ENCODE results near the gene CTDSP2.
"Not testable (repeated sequence)": the region's sequence is repeated elsewhere in the genome, so short reads cannot be mapped to it uniquely, and the experiment has no call there.

The CTDSP2 gene

GRCh38 chr12:57859121-57859520 is 12.6 kb upstream of the CTDSP2 start:
- in situ Hi-C loops (cut with HindIII; ENCODE audit: low pct_unique_long_range_greater_than_20kb, low sequenced_read_pairs): no loop called here
- DNase-seq (ENCODE audit: low read depth in 1 of 2, low spot score in 1 of 2): no peak
- no peak for TF ChIP-seq JUND (IDR thresholded peaks at IDR 0.05; ENCODE audit: low read depth)

DNA sequence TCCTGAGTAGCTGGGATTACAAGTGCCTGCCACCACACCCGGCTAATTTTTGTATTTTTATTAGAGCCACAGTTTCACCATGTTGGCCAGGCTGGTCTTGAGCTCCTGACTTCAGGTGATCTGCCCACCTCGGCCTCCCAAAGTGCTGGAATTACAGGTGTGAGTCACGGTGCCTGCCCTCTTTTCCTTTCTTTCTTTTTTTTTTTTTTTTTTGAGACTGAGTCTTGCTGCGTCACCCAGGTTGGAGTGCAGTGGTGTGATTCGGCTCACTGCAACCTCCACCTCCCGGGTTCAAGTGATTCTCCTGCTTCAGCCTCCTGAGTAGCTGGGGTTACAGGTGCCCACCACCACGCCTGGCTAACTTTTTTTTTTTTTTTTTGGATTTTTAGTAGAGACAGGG is 11.6 kb upstream of the CTDSP2 start:
- DNase-seq (ENCODE audit: low read depth in 1 of 2, low spot score in 1 of 2): not testable (repeated sequence)

DNA sequence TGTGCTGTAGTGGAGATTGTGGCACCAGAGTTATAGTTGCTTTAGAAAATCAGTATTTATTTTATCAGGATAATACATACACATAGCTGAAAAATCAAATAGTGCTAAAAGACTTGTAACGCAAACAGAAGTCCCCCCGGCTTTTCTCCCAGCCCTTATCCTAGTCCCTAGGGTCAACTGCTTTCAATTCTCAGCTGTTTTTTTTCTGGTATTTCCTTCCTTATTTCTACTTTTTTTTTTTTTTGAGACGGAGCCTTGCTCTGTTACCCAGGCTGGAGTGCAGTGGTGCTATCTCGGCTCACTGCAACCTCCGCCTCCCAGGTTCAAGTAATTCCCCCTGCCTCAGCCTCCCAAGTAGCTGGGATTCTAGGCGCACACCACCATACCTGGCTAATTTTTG is 8.4 kb upstream of the CTDSP2 start:
- in situ Hi-C loops (cut with HindIII; ENCODE audit: low pct_unique_long_range_greater_than_20kb, low sequenced_read_pairs): no loop called here
- DNase-seq (ENCODE audit: low read depth in 1 of 2, low spot score in 1 of 2): no peak
- TF ChIP-seq JUND (IDR thresholded peaks at IDR 0.05; ENCODE audit: low read depth): no peak

More for the DNA sequence above, 11.6 kb upstream of the CTDSP2 start:
- in situ Hi-C loops (cut with HindIII; ENCODE audit: low pct_unique_long_range_greater_than_20kb, low sequenced_read_pairs): not testable (repeated sequence)

GRCh38 chr12:57853864-57854556 is 7.5 kb upstream of the CTDSP2 start:
- in situ Hi-C loops (cut with HindIII; ENCODE audit: low pct_unique_long_range_greater_than_20kb, low sequenced_read_pairs): no loop called here
- TF ChIP-seq JUND (IDR thresholded peaks at IDR 0.05; ENCODE audit: low read depth): no peak
- DNase-seq (ENCODE audit: low read depth in 1 of 2, low spot score in 1 of 2): no peak

DNA sequence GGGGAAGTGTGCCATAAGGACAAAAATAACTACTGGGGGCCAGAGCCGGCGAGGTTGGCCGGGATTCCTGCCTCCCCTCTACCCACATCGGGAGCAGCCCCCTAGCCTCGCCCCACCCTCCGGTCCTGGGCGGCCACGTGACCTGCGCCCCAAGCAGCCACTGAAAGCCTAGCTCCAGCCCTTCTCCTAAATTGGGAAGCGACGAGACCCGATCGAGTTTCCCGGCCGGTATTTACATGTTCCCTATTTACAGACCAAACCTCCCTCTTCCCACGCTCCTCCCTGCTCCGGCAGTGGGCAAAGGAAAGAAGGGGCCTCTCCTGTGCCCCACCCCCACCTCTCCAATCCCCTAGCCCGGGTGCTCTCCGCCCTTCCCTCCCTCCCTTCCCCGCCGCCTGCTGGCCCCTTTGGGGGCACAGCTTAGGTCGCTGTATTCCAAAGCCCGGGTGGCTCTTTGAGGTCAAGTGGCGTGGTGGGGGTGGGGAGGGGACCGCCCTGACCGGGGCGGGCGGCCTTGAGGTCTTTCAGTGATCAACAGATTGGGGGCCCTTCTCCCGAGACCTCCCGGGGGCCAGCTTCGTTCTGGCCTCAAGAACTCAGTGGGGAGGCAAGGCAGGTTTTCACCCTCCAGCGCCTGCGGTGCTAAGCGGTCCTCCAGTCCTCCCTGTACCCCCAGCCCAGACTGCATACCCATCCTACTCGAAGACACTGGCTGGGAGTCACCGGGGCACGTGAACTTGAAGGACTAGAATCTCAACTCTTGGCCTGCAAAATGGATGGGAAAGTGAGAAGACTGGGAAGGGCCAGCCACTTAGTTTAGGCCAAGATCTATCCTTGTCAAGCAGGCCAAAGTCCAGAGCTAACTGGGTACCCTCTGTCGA is 6.3 kb upstream of the CTDSP2 start:
- TF ChIP-seq JUND (IDR thresholded peaks at IDR 0.05; ENCODE audit: low read depth): no peak
- in situ Hi-C loops (cut with HindIII; ENCODE audit: low pct_unique_long_range_greater_than_20kb, low sequenced_read_pairs): no loop called here
- DNase-seq (ENCODE audit: low read depth in 1 of 2, low spot score in 1 of 2): no peak

DNA sequence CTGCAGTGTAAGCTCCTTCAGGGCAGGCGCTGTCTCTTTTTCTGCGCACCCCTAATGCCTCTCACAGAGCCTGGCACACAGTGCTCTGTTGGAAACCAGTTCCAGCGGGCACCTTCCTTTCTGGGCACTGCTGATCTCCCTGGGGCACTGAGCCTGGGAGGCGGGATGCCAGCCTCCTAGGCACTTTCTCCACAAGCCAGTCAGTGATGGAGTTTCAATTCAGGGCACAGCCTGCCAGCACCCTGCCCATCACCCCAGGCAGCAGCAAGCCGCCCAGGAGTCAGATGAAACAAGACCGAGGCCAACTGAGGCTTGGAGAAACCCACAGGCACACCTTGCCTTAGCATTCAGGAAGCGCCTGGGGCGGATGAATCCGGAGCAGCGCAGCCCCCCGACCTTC is 5.7 kb upstream of the CTDSP2 start:
- in situ Hi-C loops (cut with HindIII; ENCODE audit: low pct_unique_long_range_greater_than_20kb, low sequenced_read_pairs): no loop called here
- no peak for DNase-seq (ENCODE audit: low read depth in 1 of 2, low spot score in 1 of 2)
- TF ChIP-seq JUND (IDR thresholded peaks at IDR 0.05; ENCODE audit: low read depth): no peak

DNA sequence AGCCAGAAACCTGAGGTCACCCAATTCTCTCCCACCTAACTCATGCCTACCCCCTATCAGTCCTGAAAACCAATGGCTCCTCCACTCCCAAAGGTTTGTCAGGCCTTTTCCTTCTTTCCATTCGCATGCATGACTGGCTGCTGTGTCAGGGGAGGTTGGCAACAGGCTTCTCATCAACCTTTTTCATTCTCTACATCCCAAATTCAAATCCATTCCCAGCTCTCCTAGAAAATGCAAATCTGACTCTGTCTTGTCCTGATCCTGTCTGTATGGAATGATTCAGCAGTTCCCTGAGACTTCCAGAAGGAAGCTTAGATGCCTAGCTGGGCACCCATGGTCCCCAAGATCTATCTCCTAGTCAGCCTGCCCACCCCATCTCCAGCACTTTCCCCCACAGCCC is 5.0 kb upstream of the CTDSP2 start:
- DNase-seq (ENCODE audit: low read depth in 1 of 2, low spot score in 1 of 2): no peak
- in situ Hi-C loops (cut with HindIII; ENCODE audit: low pct_unique_long_range_greater_than_20kb, low sequenced_read_pairs): no loop called here
- TF ChIP-seq JUND (IDR thresholded peaks at IDR 0.05; ENCODE audit: low read depth): no peak

DNA sequence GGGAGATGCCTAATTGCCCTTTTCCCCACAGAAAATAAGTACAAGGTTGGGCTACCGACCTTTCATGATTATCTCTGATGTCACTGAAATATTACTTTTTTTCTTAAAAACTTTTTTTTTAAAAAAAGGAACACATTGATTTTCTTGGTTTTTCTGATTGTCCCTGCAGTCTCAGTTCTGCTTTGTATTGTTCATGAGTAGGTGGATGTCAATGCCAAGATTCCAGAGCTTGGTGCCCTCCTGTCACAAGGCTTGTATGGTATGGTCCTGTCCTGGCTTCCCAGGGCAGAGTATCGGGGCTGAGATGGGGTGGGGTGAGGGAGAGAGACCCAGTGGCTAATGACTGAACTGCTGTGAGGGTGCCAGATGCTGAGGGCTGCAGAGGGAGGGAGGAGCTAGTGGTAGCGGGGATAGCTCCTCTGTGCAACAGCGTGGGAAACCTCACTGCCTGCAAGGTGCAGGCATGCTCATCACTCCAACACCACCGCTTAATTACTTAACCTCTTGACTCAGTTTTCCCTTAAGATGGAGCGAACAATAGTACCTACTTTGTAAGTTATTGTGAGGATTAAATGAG is 4.4 kb upstream of the CTDSP2 start:
- DNase-seq (ENCODE audit: low read depth in 1 of 2, low spot score in 1 of 2): no peak
- no peak for TF ChIP-seq JUND (IDR thresholded peaks at IDR 0.05; ENCODE audit: low read depth)

DNA sequence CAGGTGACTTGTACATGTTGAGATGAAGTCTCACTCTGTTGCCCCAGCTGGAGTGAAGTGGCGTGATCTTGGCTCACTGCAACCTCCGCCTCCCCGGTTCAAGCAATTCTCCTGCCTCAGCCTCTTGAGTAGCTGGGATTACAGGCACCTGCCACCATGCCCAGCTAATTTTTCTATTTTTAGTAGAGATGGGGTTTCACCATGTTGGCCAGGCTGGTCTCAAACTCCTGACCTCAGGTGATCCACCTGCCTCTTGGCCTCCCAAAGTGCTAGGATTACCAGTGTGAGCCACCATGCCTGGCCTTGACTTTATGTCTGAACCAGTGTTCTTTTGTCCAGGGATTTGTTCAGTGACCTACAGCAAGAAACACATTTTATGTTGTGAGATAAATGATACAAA is 2.9 kb upstream of the CTDSP2 start:
- DNase-seq (ENCODE audit: low read depth in 1 of 2, low spot score in 1 of 2); in situ Hi-C loops (cut with HindIII; ENCODE audit: low pct_unique_long_range_greater_than_20kb, low sequenced_read_pairs): not testable (repeated sequence)

More for the DNA sequence above, 4.4 kb upstream of the CTDSP2 start:
- in situ Hi-C loops (cut with HindIII; ENCODE audit: low pct_unique_long_range_greater_than_20kb, low sequenced_read_pairs): no loop called here

DNA sequence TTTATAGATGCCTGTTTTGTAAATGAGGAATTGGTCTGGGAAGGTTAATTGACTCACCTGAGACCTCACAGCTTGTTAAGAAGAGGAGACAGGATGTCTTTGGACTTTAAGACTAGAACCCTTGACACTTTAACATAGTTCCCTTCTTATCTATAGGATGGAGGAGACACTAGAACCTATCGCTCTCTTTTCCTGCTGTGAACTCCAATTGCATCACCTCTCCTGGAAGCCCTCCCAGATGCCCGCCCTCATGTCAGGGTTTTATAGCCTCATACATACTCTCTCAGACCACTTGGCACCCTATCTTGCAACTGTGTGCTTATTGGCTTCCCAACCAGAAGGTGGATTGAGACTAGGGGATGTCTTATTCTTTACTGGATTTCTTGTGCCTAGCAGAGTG is 2.5 kb upstream of the CTDSP2 start:
- no peak for TF ChIP-seq JUND (IDR thresholded peaks at IDR 0.05; ENCODE audit: low read depth)
- no peak for DNase-seq (ENCODE audit: low read depth in 1 of 2, low spot score in 1 of 2)
- in situ Hi-C loops (cut with HindIII; ENCODE audit: low pct_unique_long_range_greater_than_20kb, low sequenced_read_pairs): no loop called here

DNA sequence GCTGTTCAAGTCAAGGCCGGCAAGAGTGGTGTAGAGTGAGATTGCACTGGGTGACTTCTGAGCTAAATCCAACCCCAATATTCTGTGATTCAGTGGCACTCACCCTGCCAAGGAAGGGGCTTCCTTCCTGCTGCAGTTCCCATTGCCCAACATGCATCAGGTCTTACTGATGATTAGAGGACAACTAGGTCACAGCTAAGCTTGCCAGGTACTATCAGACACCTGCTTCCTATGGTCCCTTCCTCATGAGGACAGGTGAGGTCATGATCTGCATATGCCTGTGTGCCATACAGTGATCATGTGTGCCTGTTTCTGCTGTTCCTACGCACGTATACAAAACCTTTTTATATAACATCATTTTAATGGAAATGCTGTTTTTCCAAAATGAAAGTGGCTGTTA is 1.7 kb upstream of the CTDSP2 start:
- no peak for DNase-seq (ENCODE audit: low read depth in 1 of 2, low spot score in 1 of 2)
- in situ Hi-C loops (cut with HindIII; ENCODE audit: low pct_unique_long_range_greater_than_20kb, low sequenced_read_pairs): no loop called here
- no peak for TF ChIP-seq JUND (IDR thresholded peaks at IDR 0.05; ENCODE audit: low read depth)

GRCh38 chr12:57846285-57846576 is 298 bp downstream of the CTDSP2 start:
- no peak for TF ChIP-seq JUND (IDR thresholded peaks at IDR 0.05; ENCODE audit: low read depth)
- in situ Hi-C loops (cut with HindIII; ENCODE audit: low pct_unique_long_range_greater_than_20kb, low sequenced_read_pairs): no loop called here
- no peak for DNase-seq (ENCODE audit: low read depth in 1 of 2, low spot score in 1 of 2)

Data from T47D (cell line).